Activated naive CD4-positive, alpha-beta T cell treated with anti-CD3 and anti-CD28 coated beads, Interleukin-2, amount 10 ng/mL, durations not matched to agents 7 days and 5 days (primary cell): ENCODE measurements around the gene SOCS6.

ENCODE experiments used
- CTCF ChIA-PET: fragments of 350-600 bp; sonication (Branson Sonifier 250); formaldehyde crosslinking; loops from one replicate; lab custom pipeline; 2021; ENCODE audit warnings: antibody characterized with exemption; lab: Charles Lee
- DNase-seq: peaks from one replicate; pipeline ENCODE4 v3.0.0-alpha.2; 2020
- H3K27ac Mint-ChIP-seq: one replicate; pipeline ENCODE4 v1.8.0; 2021; ENCODE audit warnings: mild to moderate bottlenecking, moderate library complexity, mixed read lengths
- H3K27me3 Mint-ChIP-seq: one replicate; pipeline ENCODE4 v1.8.0; 2021; ENCODE audit warnings: mild to moderate bottlenecking, mixed read lengths
- H3K36me3 Mint-ChIP-seq: one replicate; pipeline ENCODE4 v1.8.0; 2021; ENCODE audit warnings: mixed read lengths
- H3K4me1 Mint-ChIP-seq: one replicate; pipeline ENCODE4 v1.8.0; 2021; ENCODE audit warnings: mixed read lengths
- H3K4me3 Mint-ChIP-seq: one replicate; pipeline ENCODE4 v1.8.0; 2021; ENCODE audit warnings: mild to moderate bottlenecking, moderate library complexity, mixed read lengths
- H3K9me3 Mint-ChIP-seq: one replicate; pipeline ENCODE4 v1.8.0; 2021; ENCODE audit warnings: mixed read lengths

SOCS6 gene

GRCh38 chr18:70324897-70325296 is 36.1 kb downstream of the SOCS6 start:
- H3K36me3 Mint-ChIP-seq: no peaks in the 10 kb centered on the region
- CTCF ChIA-PET: no interaction called here
- no peak overlapping the region for H3K4me3 Mint-ChIP-seq
- H3K27ac Mint-ChIP-seq: no peak overlapping the region
- H3K4me1 Mint-ChIP-seq: no peaks in the 10 kb centered on the region
- no peak for DNase-seq
- no peaks in the 10 kb centered on the region for H3K27me3 Mint-ChIP-seq
- H3K9me3 Mint-ChIP-seq: no peaks in the 10 kb centered on the region

- no peaks in the 10 kb centered on the region for H3K9me3 Mint-ChIP-seq
- H3K4me3 Mint-ChIP-seq: no peak overlapping the region
- H3K4me1 Mint-ChIP-seq: no peaks in the 10 kb centered on the region
- H3K36me3 Mint-ChIP-seq: no peaks in the 10 kb centered on the region
- H3K27me3 Mint-ChIP-seq: no peaks in the 10 kb centered on the region
- CTCF ChIA-PET: no interaction called here
- DNase-seq: no peak
- no peak overlapping the region for H3K27ac Mint-ChIP-seq
These were observed 37.4 kb downstream of the SOCS6 start for GRCh38 chr18:70326255-70326654.

- H3K27ac Mint-ChIP-seq: no peak overlapping the region
These were observed 39.3 kb downstream of the SOCS6 start for GRCh38 chr18:70328169-70328568.

GRCh38 chr18:70329071-70329470 is 40.2 kb downstream of the SOCS6 start:
- CTCF ChIA-PET: no interaction called here
- Mint-ChIP-seq H3K4me1 (no peaks in the 10 kb centered on the region), H3K4me3 (no peak overlapping the region), H3K36me3 (no peaks in the 10 kb centered on the region), H3K9me3 (no peaks in the 10 kb centered on the region), H3K27me3 (no peaks in the 10 kb centered on the region), H3K27ac (no peak overlapping the region)
- no peak for DNase-seq

More at GRCh38 chr18:70328169-70328568, 39.3 kb downstream of the SOCS6 start:
- DNase-seq: no peak
- no peaks in the 10 kb centered on the region for H3K36me3 Mint-ChIP-seq
- no peak overlapping the region for H3K4me3 Mint-ChIP-seq
- H3K4me1 Mint-ChIP-seq: no peaks in the 10 kb centered on the region
- H3K9me3 Mint-ChIP-seq: no peaks in the 10 kb centered on the region
- H3K27me3 Mint-ChIP-seq: no peaks in the 10 kb centered on the region
- CTCF ChIA-PET: no interaction called here

DNA sequence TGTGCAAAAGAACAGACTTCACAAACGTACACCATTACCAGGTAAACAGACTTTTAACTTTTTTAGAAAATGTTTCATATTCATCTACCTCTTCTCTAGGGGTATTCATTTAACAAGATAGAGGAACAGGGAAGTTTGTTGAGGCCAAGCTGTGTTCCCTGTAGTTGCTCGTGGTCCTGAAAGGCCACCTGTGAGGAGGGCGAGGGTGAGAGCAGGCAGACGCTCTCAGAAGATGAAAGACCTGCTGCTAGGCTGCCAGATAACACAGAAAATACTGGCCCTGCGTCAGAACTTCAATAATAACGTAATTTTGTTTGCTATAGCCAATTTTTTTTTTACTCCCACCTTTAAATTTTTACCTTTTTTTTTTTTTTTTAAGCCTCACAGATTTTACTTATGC is 42.0 kb downstream of the SOCS6 start:
- no peak overlapping the region for H3K4me3 Mint-ChIP-seq
- no peak overlapping the region for H3K27ac Mint-ChIP-seq
- H3K36me3 Mint-ChIP-seq: no peaks in the 10 kb centered on the region
- no peaks in the 10 kb centered on the region for H3K4me1 Mint-ChIP-seq
- no peaks in the 10 kb centered on the region for H3K27me3 Mint-ChIP-seq
- no peak for DNase-seq
- CTCF ChIA-PET: no interaction called here
- no peaks in the 10 kb centered on the region for H3K9me3 Mint-ChIP-seq

- H3K36me3 Mint-ChIP-seq: no peaks in the 10 kb centered on the region
- no peak overlapping the region for H3K4me3 Mint-ChIP-seq
- H3K9me3 Mint-ChIP-seq: no peaks in the 10 kb centered on the region
- no peak overlapping the region for H3K27ac Mint-ChIP-seq
- H3K27me3 Mint-ChIP-seq: no peaks in the 10 kb centered on the region
- no peaks in the 10 kb centered on the region for H3K4me1 Mint-ChIP-seq
- no peak for DNase-seq
- CTCF ChIA-PET: no interaction called here
These were observed 42.7 kb downstream of the SOCS6 start for GRCh38 chr18:70331456-70332097.

DNA sequence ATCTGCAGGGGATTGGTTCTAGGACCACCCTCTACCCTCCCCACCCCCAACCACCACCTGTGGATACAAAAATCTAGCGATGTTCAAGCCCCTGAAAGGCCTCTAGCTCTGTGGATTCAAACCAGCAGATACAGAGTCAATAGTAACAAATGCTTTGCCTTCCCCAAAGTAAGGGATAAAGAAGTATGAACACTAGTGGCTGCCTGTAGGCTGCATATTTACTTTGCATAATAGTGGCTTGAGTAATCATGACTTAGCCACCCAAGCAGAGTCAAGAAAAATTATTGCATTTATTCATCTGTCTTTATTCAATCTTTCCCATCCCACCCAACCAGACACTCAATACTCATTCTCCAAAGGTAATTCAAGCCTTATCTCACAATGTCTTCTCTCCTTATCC is 43.8 kb downstream of the SOCS6 start:
- H3K27me3 Mint-ChIP-seq: no peaks in the 10 kb centered on the region
- no peak for DNase-seq

GRCh38 chr18:70333316-70333715 is 44.5 kb downstream of the SOCS6 start:
- no peaks in the 10 kb centered on the region for H3K4me1 Mint-ChIP-seq
- no peak for DNase-seq
- CTCF ChIA-PET: interaction anchor here (1.2 kb wide), 1 partner anchor 117 kb away, joined by 3 read pairs; no protein-coding TSS in a partner anchor

More for the DNA sequence above, 43.8 kb downstream of the SOCS6 start:
- no peaks in the 10 kb centered on the region for H3K4me1 Mint-ChIP-seq
- no peaks in the 10 kb centered on the region for H3K9me3 Mint-ChIP-seq
- H3K36me3 Mint-ChIP-seq: no peaks in the 10 kb centered on the region
- no peak overlapping the region for H3K27ac Mint-ChIP-seq
- no peak overlapping the region for H3K4me3 Mint-ChIP-seq
- CTCF ChIA-PET: interaction anchor here (1.2 kb wide), 1 partner anchor 117 kb away, joined by 3 read pairs; no protein-coding TSS in a partner anchor

GRCh38 chr18:70333757-70334156 is 44.9 kb downstream of the SOCS6 start:
- H3K27me3 Mint-ChIP-seq: no peaks in the 10 kb centered on the region
- no peak for DNase-seq
- H3K4me3 Mint-ChIP-seq: no peak overlapping the region
- H3K27ac Mint-ChIP-seq: no peak overlapping the region
- CTCF ChIA-PET: interaction anchor here (1.2 kb wide), 1 partner anchor 116 kb away, joined by 3 read pairs; no protein-coding TSS in a partner anchor
- H3K4me1 Mint-ChIP-seq: no peaks in the 10 kb centered on the region
- H3K36me3 Mint-ChIP-seq: no peaks in the 10 kb centered on the region
- no peaks in the 10 kb centered on the region for H3K9me3 Mint-ChIP-seq

More at GRCh38 chr18:70333316-70333715, 44.5 kb downstream of the SOCS6 start:
- no peak overlapping the region for H3K4me3 Mint-ChIP-seq
- no peaks in the 10 kb centered on the region for H3K36me3 Mint-ChIP-seq
- no peaks in the 10 kb centered on the region for H3K27me3 Mint-ChIP-seq
- H3K9me3 Mint-ChIP-seq: no peaks in the 10 kb centered on the region
- no peak overlapping the region for H3K27ac Mint-ChIP-seq

- no peaks in the 10 kb centered on the region for H3K36me3 Mint-ChIP-seq
- H3K27me3 Mint-ChIP-seq: no peaks in the 10 kb centered on the region
- DNase-seq: no peak
- CTCF ChIA-PET: no interaction called here
- no peaks in the 10 kb centered on the region for H3K9me3 Mint-ChIP-seq
- no peaks in the 10 kb centered on the region for H3K4me1 Mint-ChIP-seq
- no peak overlapping the region for H3K27ac Mint-ChIP-seq
- H3K4me3 Mint-ChIP-seq: no peak overlapping the region
These were observed 45.4 kb downstream of the SOCS6 start for GRCh38 chr18:70334264-70334663.

- DNase-seq: no peak
- no peak overlapping the region for H3K27ac Mint-ChIP-seq
- no peaks in the 10 kb centered on the region for H3K4me1 Mint-ChIP-seq
- no peak overlapping the region for H3K4me3 Mint-ChIP-seq
- CTCF ChIA-PET: no interaction called here
- H3K36me3 Mint-ChIP-seq: no peaks in the 10 kb centered on the region
- no peaks in the 10 kb centered on the region for H3K27me3 Mint-ChIP-seq
- no peaks in the 10 kb centered on the region for H3K9me3 Mint-ChIP-seq
These were observed 46.0 kb downstream of the SOCS6 start for GRCh38 chr18:70334728-70335329.

DNA sequence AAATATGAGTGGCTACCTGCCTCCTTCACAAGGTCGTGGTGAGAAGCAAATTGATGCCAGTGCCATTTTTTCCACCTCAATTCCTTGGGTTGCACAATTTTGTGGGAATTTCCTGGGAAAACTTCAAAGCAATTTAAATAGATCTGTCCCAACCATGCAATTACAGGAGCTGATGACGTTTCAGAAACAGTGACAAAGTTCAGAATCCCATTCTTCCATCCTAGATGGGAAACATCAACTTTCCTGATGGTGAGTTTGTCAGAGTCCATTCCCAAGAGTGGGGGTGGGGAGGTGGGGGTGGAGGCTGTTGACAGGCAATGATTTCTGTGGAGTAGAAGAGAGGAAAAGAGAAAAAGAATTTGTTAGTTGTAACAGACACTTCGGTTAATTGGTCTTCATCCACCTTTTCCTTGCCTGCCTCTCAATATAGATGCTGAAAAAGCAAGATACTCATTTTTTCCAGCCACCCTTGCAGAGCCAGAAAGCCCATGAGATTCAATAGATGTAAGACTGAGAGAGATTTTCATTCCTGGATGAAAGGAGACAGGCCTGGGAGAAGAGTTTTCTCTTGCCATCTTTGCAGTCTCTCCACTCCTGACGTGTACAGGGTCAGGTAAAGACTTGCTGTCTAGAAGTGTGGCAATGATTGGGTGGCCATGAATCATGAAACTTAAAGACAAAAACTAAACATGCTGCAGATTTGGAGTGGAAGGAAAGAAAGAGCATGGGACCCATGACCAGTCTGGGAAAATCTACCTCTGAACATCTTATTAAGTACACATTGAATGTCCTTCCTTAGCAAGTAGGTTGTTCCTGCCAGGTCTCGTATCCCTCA is 47.3 kb downstream of the SOCS6 start:
- CTCF ChIA-PET: no interaction called here
- no peak for DNase-seq
- no peaks in the 10 kb centered on the region for H3K36me3 Mint-ChIP-seq
- H3K4me3 Mint-ChIP-seq: no peak overlapping the region
- H3K27me3 Mint-ChIP-seq: no peaks in the 10 kb centered on the region
- no peaks in the 10 kb centered on the region for H3K9me3 Mint-ChIP-seq
- H3K27ac Mint-ChIP-seq: no peak overlapping the region
- no peaks in the 10 kb centered on the region for H3K4me1 Mint-ChIP-seq

GRCh38 chr18:70337139-70337972 is 48.5 kb downstream of the SOCS6 start:
- Mint-ChIP-seq H3K9me3 (no peaks in the 10 kb centered on the region), H3K4me3 (no peak overlapping the region), H3K36me3 (no peaks in the 10 kb centered on the region), H3K27me3 (no peaks in the 10 kb centered on the region), H3K27ac (no peak overlapping the region), H3K4me1 (no peaks in the 10 kb centered on the region)
- CTCF ChIA-PET: no interaction called here
- no peak for DNase-seq

DNA sequence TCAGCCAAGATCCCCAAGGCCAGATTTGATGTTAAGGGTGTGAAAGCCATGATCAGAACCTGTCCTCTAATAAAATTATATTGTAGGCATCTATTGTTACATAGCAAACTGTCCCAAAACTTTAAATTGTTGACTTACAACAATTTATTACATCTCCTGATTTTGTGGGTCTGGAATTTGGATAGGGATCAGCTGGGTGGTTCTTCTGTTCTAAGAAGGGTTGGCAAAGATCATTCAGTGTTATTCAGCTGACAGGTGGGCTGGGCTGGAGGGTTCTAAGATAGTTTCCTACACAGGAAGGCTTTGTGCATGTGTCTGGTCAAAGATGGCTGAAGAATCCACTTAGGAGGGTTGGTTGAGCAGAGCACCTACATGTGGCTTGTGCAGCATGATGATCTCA is 50.0 kb downstream of the SOCS6 start:
- DNase-seq: no peak
- no peaks in the 10 kb centered on the region for H3K36me3 Mint-ChIP-seq
- no peaks in the 10 kb centered on the region for H3K27me3 Mint-ChIP-seq
- CTCF ChIA-PET: no interaction called here
- no peak overlapping the region for H3K27ac Mint-ChIP-seq
- no peaks in the 10 kb centered on the region for H3K4me1 Mint-ChIP-seq
- H3K9me3 Mint-ChIP-seq: no peaks in the 10 kb centered on the region
- no peak overlapping the region for H3K4me3 Mint-ChIP-seq
